ENCODE results near the gene SNW1. TPM values are rescaled to one million over a fixed set of nuclear protein-coding genes. Genes with fewer than 3 reads are reported as not detected.

SNW1 gene
- total and polyA plus RNA-seq, 3 experiments from 2014 or later = 78.0 to 121 (median 121) TPM

DNA sequence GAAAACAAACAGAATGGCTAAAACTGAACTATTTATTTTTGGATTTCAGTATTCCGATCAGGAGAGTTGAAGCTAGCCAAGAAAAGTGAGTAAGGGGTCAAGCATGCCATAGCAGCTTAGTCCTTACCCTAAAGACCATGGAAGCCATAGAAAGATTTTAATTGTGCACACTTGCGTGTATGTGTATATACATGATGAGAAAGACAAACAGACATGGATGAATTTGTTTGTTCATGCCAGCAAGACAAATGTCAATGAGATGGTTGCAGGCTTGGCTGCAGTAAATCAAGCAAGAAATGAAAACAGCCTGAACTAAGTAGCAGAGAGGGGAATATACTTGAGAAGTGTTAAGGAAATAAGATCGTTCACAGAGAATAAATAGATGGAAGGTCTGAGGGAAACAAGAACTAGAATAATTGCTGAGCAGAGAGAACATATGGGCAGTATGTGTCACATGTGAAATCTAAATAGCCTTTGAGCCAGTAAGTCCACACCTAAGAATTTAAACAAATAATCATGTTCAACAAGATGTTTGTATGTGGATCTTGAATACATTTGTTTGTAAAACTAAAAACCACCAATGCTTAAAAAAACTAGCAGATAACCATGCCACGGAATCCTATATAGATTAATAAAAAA is 14.8 kb downstream of the SNW1 start:
- Histone ChIP-seq H3K27ac (ENCODE audit: low read depth, low read length) (no peak overlapping the region), H3K4me3 (ENCODE audit: low read length) (no peak overlapping the region), H3K4me1 (ENCODE audit: insufficient read depth, low read length) (no peaks in the 10 kb centered on the region), H3K9me3 (ENCODE audit: low read length) (no peaks in the 10 kb centered on the region), H3K36me3 (ENCODE audit: insufficient read depth, low read length) (peaks cover 20% of the 10 kb centered on the region), H3K27me3 (ENCODE audit: insufficient read depth, low read length, poor library complexity, severe bottlenecking) (no peaks in the 10 kb centered on the region)
- H3K4me3 Mint-ChIP-seq = no peak overlapping the region
- peaks cover 9 to 72% (median 24%) of the 10 kb centered on the region in 3 donors for H3K36me3 Mint-ChIP-seq
- H3K9me3 Mint-ChIP-seq = no peaks in the 10 kb centered on the region
- DNase-seq = no peak
- H3K27ac Mint-ChIP-seq = no peak overlapping the region
- peaks cover 24 to 49% (median 35%) of the 10 kb centered on the region in 3 donors for H3K4me1 Mint-ChIP-seq
- no peaks in the 10 kb centered on the region for H3K27me3 Mint-ChIP-seq
- ChIA-PET CTCF (no interaction called here), POLR2A (no interaction called here)

DNA sequence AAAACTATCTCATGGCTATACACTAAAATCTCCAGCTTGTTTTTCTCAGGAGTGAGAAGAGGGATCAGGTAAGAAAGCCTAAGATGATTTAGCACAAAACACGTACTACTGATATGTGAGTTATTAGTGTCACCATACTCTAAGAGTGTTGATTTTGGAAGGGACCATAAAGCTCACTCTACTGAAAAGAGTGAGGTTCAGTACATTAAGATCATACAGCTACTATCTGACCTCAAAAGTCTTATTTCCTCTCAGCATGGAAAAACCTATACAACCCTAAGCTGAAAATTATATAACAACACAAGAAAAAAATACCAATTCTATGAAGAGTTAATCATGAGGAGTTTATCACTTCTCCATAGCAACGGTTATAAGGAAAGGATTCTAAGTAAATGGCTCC is 19.5 kb downstream of the SNW1 start:
- Histone ChIP-seq H3K9me3 (ENCODE audit: low read length) (no peaks in the 10 kb centered on the region), H3K27me3 (ENCODE audit: insufficient read depth, low read length, poor library complexity, severe bottlenecking) (no peaks in the 10 kb centered on the region), H3K27ac (ENCODE audit: low read depth, low read length) (no peak overlapping the region), H3K4me3 (ENCODE audit: low read length) (no peak overlapping the region), H3K36me3 (ENCODE audit: insufficient read depth, low read length) (peaks cover 27% of the 10 kb centered on the region), H3K4me1 (ENCODE audit: insufficient read depth, low read length) (peaks cover 5% of the 10 kb centered on the region)
- DNase-seq = no peak
- H3K27ac Mint-ChIP-seq = peak overlapping the region in 2 of 8 donors; percentile 38 to 60
- H3K4me1 Mint-ChIP-seq = peaks cover 36 to 61% (median 55%) of the 10 kb centered on the region in 3 donors
- H3K9me3 Mint-ChIP-seq = no peaks in the 10 kb centered on the region
- H3K4me3 Mint-ChIP-seq = no peak overlapping the region
- H3K27me3 Mint-ChIP-seq = no peaks in the 10 kb centered on the region
- ChIA-PET CTCF (interaction anchor here (1.1 kb wide), 1 partner anchor 11 kb away, joined by 3 read pairs; no protein-coding TSS in a partner anchor), POLR2A (no interaction called here)
- peaks cover 0 to 67% (median 16%) of the 10 kb centered on the region in 3 donors for H3K36me3 Mint-ChIP-seq

DNA sequence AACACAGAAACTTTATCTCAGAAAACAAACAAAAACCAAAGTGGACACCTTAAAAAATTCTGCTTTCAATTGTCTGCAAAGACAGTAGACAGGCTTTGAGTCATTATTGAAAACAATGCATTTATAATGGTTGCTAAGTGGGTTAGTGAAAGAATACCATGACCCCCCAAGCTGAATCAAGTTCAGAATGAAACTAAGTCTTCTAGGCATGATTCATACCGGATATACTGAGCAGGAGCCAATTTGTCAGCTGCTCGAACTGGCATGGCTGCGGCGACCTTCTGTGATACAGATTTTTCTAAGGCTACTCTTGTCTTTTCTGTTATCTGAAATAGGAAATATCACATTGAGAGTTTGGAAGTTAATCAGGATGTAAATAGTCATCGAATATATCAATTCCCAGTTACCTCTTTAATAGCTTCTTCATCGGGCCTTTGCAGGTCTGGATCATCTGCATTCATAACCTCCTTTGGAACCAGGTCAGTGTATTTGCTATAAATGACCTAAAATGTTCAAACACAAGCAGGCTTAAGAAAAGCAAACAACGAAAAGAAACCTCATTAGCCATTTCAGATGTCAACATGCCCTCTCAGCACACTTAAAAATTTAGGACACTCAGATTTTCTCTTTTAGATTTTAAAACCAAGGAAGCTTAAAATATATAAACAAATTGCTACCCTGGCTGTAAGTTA is 22.3 kb downstream of the SNW1 start:
- Mint-ChIP-seq H3K4me1 (peaks cover 25 to 47% (median 40%) of the 10 kb centered on the region in 3 donors), H3K9me3 (no peaks in the 10 kb centered on the region), H3K4me3 (peak overlapping the region in 5 of 7 donors; percentile 6 to 77 (median 54)), H3K36me3 (peaks cover 0 to 74% (median 16%) of the 10 kb centered on the region in 3 donors), H3K27ac (peak overlapping the region; percentile 47 to 94 (median 84)), H3K27me3 (no peaks in the 10 kb centered on the region)
- H3K27ac ChIP-seq (ENCODE audit: low read depth, low read length) = no peak overlapping the region
- DNase-seq = peak in 2 of 5 donors; percentile 2 to 6
- H3K36me3 ChIP-seq (ENCODE audit: insufficient read depth, low read length) = peaks cover 52% of the 10 kb centered on the region
- no peaks in the 10 kb centered on the region for H3K9me3 ChIP-seq (ENCODE audit: low read length)
- peaks cover 5% of the 10 kb centered on the region for H3K4me1 ChIP-seq (ENCODE audit: insufficient read depth, low read length)
- no peak overlapping the region for H3K4me3 ChIP-seq (ENCODE audit: low read length)
- no peaks in the 10 kb centered on the region for H3K27me3 ChIP-seq (ENCODE audit: insufficient read depth, low read length, poor library complexity, severe bottlenecking)
- POLR2A ChIA-PET = interaction anchor here (0.6 kb wide), 1 partner anchor 60 kb away, joined by 3 read pairs; no protein-coding TSS in a partner anchor
- CTCF ChIA-PET = interaction anchor here (0.7 kb wide), 1 partner anchor 22 kb away, joined by 3 read pairs; no protein-coding TSS in a partner anchor

DNA sequence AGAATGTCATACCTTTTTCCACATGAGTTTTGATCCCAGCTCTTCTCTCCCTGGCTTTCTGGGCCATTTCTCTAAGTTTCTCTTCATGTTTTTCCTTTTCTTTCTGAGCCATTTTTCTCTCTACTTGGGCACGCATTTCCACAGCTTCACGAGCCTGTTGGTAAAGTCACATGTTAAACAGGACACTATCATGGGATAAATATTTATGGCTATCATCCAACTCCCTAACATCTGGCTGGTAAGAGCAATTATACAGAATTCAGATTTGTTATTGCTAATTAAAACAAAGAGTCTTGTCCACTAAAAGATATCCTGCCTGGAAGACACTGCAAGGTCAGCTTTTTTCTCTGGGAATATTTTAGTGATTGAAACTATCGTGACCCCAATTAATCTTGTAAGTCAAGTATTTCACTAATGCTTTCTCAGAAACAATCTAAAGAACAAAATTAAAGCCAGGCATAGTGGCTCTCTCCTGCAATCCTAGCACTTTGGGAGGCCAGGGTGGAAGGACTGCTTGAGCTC is 29.9 kb downstream of the SNW1 start:
- H3K36me3 ChIP-seq (ENCODE audit: insufficient read depth, low read length) = peaks cover 79% of the 10 kb centered on the region
- no peak for DNase-seq
- Mint-ChIP-seq H3K4me3 (no peak overlapping the region), H3K27me3 (no peaks in the 10 kb centered on the region), H3K4me1 (peaks cover 0 to 4% (median 2%) of the 10 kb centered on the region in 3 donors), H3K27ac (peak overlapping the region in 4 of 8 donors; percentile 23 to 61 (median 42)), H3K9me3 (no peaks in the 10 kb centered on the region), H3K36me3 (peaks cover 14 to 91% (median 31%) of the 10 kb centered on the region in 3 donors)
- ChIA-PET CTCF (no interaction called here), POLR2A (no interaction called here)
- no peaks in the 10 kb centered on the region for H3K27me3 ChIP-seq (ENCODE audit: insufficient read depth, low read length, poor library complexity, severe bottlenecking)
- H3K4me1 ChIP-seq (ENCODE audit: insufficient read depth, low read length) = no peaks in the 10 kb centered on the region
- H3K9me3 ChIP-seq (ENCODE audit: low read length) = no peaks in the 10 kb centered on the region
- H3K27ac ChIP-seq (ENCODE audit: low read depth, low read length) = no peak overlapping the region
- H3K4me3 ChIP-seq (ENCODE audit: low read length) = no peak overlapping the region

DNA sequence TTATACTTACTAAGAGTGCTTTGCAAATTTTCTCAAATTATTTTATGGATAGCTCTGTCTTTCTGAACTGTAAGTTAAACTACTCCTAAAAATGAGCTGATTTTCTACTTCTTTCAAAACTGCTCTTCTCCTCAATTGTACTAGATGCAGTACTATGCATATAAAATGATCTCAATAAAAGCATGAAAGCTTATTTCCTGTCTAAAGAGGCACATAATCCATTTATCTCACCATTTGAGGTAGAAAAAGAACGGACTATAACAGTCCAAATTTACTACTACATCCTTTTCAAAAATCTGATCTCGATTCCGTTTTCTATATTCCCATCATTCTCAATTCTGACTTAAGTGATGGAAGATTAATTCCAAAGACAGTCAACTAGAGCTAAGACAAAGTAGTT is 38.7 kb downstream of the SNW1 start:
- DNase-seq = no peak
- CTCF ChIA-PET = no interaction called here
- no peak overlapping the region for H3K4me3 ChIP-seq (ENCODE audit: low read length)
- POLR2A ChIA-PET = no interaction called here
- Mint-ChIP-seq H3K36me3 (peaks cover 5 to 89% (median 27%) of the 10 kb centered on the region in 3 donors), H3K27ac (peak overlapping the region in 4 of 8 donors; percentile 0 to 84 (median 40)), H3K9me3 (no peaks in the 10 kb centered on the region), H3K4me1 (peaks cover 0 to 1% (median 0%) of the 10 kb centered on the region in 3 donors), H3K27me3 (no peaks in the 10 kb centered on the region), H3K4me3 (no peak overlapping the region)
- no peaks in the 10 kb centered on the region for H3K4me1 ChIP-seq (ENCODE audit: insufficient read depth, low read length)
- peaks cover 59% of the 10 kb centered on the region for H3K36me3 ChIP-seq (ENCODE audit: insufficient read depth, low read length)
- H3K27ac ChIP-seq (ENCODE audit: low read depth, low read length) = no peak overlapping the region
- H3K27me3 ChIP-seq (ENCODE audit: insufficient read depth, low read length, poor library complexity, severe bottlenecking) = no peaks in the 10 kb centered on the region
- H3K9me3 ChIP-seq (ENCODE audit: low read length) = no peaks in the 10 kb centered on the region

DNA sequence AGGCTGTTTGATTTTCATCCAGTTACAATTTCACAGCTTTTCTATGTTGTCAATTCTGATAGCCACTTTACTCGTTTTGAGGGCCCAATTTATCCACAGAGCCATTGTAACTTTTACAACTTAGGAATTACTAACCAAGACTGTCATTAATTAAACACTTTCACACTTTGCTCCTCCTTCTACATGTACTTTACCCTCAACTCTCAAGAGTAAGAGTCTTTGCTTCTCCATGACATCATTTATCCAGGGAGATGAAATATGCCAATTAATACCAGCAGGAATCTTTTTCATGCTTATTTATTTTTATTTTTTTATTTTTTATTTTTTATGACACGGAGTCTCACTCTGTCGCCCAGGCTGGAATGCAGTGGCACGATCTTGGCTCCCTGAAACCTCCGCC is 39.5 kb downstream of the SNW1 start:
- Mint-ChIP-seq H3K4me3 (no peak overlapping the region), H3K27me3 (no peaks in the 10 kb centered on the region), H3K4me1 (no peaks in the 10 kb centered on the region), H3K27ac (no peak overlapping the region), H3K36me3 (peaks cover 5 to 85% (median 28%) of the 10 kb centered on the region in 3 donors), H3K9me3 (no peaks in the 10 kb centered on the region)
- ChIA-PET CTCF (no interaction called here), POLR2A (no interaction called here)
- Histone ChIP-seq H3K9me3 (ENCODE audit: low read length) (no peaks in the 10 kb centered on the region), H3K4me3 (ENCODE audit: low read length) (no peak overlapping the region), H3K36me3 (ENCODE audit: insufficient read depth, low read length) (peaks cover 59% of the 10 kb centered on the region), H3K4me1 (ENCODE audit: insufficient read depth, low read length) (no peaks in the 10 kb centered on the region), H3K27ac (ENCODE audit: low read depth, low read length) (no peak overlapping the region), H3K27me3 (ENCODE audit: insufficient read depth, low read length, poor library complexity, severe bottlenecking) (no peaks in the 10 kb centered on the region)
- no peak for DNase-seq

DNA sequence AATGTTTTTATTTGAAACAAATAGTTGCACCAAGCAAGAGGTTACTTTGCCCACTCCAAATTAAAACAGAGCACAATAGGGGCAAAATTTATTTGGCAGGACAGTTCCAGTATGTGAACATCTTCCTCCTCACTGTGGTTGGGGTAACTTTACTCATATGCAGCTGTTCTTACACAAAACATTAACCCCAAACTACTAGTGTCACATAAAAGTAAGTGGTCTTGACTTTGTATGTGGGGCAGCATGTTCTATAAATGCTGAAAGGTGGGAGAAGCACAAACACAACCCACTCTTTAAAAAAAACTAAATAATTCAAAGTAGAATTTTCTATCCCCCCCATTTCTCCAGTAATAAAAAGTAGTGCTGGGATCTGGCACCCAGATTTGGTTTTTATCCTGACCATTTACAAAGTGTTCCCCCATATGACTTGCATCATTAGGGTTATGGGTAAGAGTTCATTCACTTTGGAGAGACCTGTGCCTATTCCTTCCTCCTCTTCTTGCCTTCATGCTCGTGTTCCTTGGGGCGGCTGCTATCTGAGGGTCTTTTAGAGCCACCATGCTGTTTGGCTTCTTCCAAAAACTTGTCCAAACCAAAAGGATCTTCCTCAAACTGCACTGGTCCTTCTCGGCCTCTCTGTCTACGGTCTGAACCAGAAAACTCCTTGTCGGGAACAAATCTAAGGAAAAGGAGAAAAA is 43.2 kb downstream of the SNW1 start:
- no peak overlapping the region for H3K27ac Mint-ChIP-seq
- no peaks in the 10 kb centered on the region for H3K27me3 Mint-ChIP-seq
- ChIA-PET POLR2A (no interaction called here), CTCF (no interaction called here)
- Histone ChIP-seq H3K4me3 (ENCODE audit: low read length) (no peak overlapping the region), H3K4me1 (ENCODE audit: insufficient read depth, low read length) (no peaks in the 10 kb centered on the region), H3K27me3 (ENCODE audit: insufficient read depth, low read length, poor library complexity, severe bottlenecking) (no peaks in the 10 kb centered on the region), H3K9me3 (ENCODE audit: low read length) (no peaks in the 10 kb centered on the region), H3K27ac (ENCODE audit: low read depth, low read length) (no peak overlapping the region), H3K36me3 (ENCODE audit: insufficient read depth, low read length) (peaks cover 63% of the 10 kb centered on the region)
- H3K4me1 Mint-ChIP-seq = peaks cover 5 to 14% (median 14%) of the 10 kb centered on the region in 3 donors
- H3K9me3 Mint-ChIP-seq = no peaks in the 10 kb centered on the region
- H3K4me3 Mint-ChIP-seq = no peak overlapping the region
- H3K36me3 Mint-ChIP-seq = peaks cover 0 to 84% (median 27%) of the 10 kb centered on the region in 3 donors
- DNase-seq = no peak

DNA sequence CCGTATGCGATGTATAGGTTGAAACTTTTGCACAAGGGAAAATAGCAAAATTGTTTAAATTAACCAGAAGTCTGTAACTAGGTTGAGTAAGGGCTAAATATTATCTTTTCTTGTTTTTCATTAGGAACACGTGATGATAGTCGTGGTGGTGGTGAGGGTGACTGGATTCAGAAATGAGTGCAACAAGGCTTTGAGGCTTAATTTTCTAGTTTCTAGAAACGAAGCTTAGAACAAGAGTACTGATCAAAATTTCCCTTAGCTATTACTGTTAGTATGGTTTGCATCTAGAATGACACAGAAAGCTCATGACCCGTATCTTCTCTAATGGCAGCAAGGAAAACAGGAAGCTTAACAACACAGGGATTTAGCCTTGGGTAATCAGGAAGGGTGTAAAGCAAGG is 46.0 kb downstream of the SNW1 start:
- Mint-ChIP-seq H3K4me3 (no peak overlapping the region), H3K9me3 (no peaks in the 10 kb centered on the region), H3K36me3 (peaks cover 0 to 81% (median 16%) of the 10 kb centered on the region in 3 donors), H3K27me3 (no peaks in the 10 kb centered on the region), H3K4me1 (peaks cover 13 to 24% (median 23%) of the 10 kb centered on the region in 3 donors), H3K27ac (peak overlapping the region in 5 of 8 donors; percentile 18 to 86 (median 19))
- Histone ChIP-seq H3K36me3 (ENCODE audit: insufficient read depth, low read length) (peaks cover 53% of the 10 kb centered on the region), H3K27ac (ENCODE audit: low read depth, low read length) (no peak overlapping the region), H3K4me3 (ENCODE audit: low read length) (no peak overlapping the region), H3K27me3 (ENCODE audit: insufficient read depth, low read length, poor library complexity, severe bottlenecking) (no peaks in the 10 kb centered on the region), H3K9me3 (ENCODE audit: low read length) (no peaks in the 10 kb centered on the region), H3K4me1 (ENCODE audit: insufficient read depth, low read length) (no peaks in the 10 kb centered on the region)
- ChIA-PET CTCF (no interaction called here), POLR2A (no interaction called here)
- DNase-seq = no peak
